GM18505 (cell line): ENCODE results near the gene CGRRF1.

Experiments used
- ATAC-seq: cut with Tn5 transposase; IDR thresholded peaks from one replicate; pipeline ENCODE4 v1.9.1; 2021; ENCODE audit not compliant: unreplicated experiment
- POLR2A ChIP-seq: IDR thresholded peaks from 4 replicates; pipeline ENCODE4 v1.6.1; 2011; ENCODE audit warnings: borderline replicate concordance; ENCODE audit not compliant: insufficient read depth, insufficient read length; ENCODE audit errors: extremely low read depth

CGRRF1 gene

GRCh38 chr14:54565785-54566409 is 56.2 kb downstream of the CGRRF1 start:
- peak; percentile 50 for ATAC-seq
- peak; percentile 59 for TF ChIP-seq POLR2A

- ATAC-seq, result peak; percentile 30
- peak; percentile 53 for TF ChIP-seq POLR2A
These were observed 56.9 kb downstream of the CGRRF1 start, which contains the start of gene SAMD4A for GRCh38 chr14:54566410-54567223. SAMD4A (plus strand) TSS chr14:54567128; CDS start chr14:54567917, 789 bp downstream.

GRCh38 chr14:54567224-54567638 is 57.5 kb downstream of the CGRRF1 start:
- TF ChIP-seq POLR2A, result no peak
- peak; percentile 0 for ATAC-seq

GRCh38 chr14:54567639-54568561 is 58.2 kb downstream of the CGRRF1 start:
- no peak for TF ChIP-seq POLR2A
- peak; percentile 7 for ATAC-seq

- no peak for ATAC-seq
- TF ChIP-seq POLR2A, result no peak
These were observed 59.3 kb downstream of the CGRRF1 start for GRCh38 chr14:54568821-54569595.

- TF ChIP-seq POLR2A, result no peak
- ATAC-seq, result no peak
These were observed 60.3 kb downstream of the CGRRF1 start for GRCh38 chr14:54570047-54570446.

GRCh38 chr14:54570631-54571415 is 61.1 kb downstream of the CGRRF1 start:
- no peak for ATAC-seq
- no peak for TF ChIP-seq POLR2A

GRCh38 chr14:54572316-54572715 is 62.6 kb downstream of the CGRRF1 start:
- TF ChIP-seq POLR2A, result no peak
- no peak for ATAC-seq

- ATAC-seq, result no peak
- TF ChIP-seq POLR2A, result no peak
These were observed 64.8 kb downstream of the CGRRF1 start for GRCh38 chr14:54574528-54574927.

- TF ChIP-seq POLR2A, result no peak
- no peak for ATAC-seq
These were observed 67.8 kb downstream of the CGRRF1 start for GRCh38 chr14:54577494-54577893.

GRCh38 chr14:54577977-54578376 is 68.3 kb downstream of the CGRRF1 start:
- no peak for TF ChIP-seq POLR2A
- ATAC-seq, result no peak

- TF ChIP-seq POLR2A, result no peak
- no peak for ATAC-seq
These were observed 69.9 kb downstream of the CGRRF1 start for GRCh38 chr14:54579621-54580020.
